A549 (cell line): ENCODE measurements around the gene MATK. TPM values are rescaled to one million over a fixed set of nuclear protein-coding genes. Genes with fewer than 3 reads are reported as not detected.

Experiments
- ATAC-seq, 2 experiments: fragments of 200-7000 bp in 1 of 2; fragments of >200 bp in 1 of 2; cut with Nextera tagmentation in 1 of 2; cut with Tn5 transposase in 1 of 2; 3 replicates each; pipeline versions ENCODE4 v1.8.0 to v1.9.1; 2018 to 2020; ENCODE audit warnings: mild to moderate bottlenecking in 1 of 2, moderate library complexity in 1 of 2
- CTCF ChIA-PET: fragments of 300-600 bp; sonication (Branson Sonifier 250); formaldehyde crosslinking; extraction: SDS; loops from one replicate; lab custom pipeline; 2021; ENCODE audit warnings: antibody characterized with exemption, inconsistent platforms; lab: Yijun Ruan, JAX
- POLR2A ChIA-PET: fragments of 350-600 bp; formaldehyde crosslinking; extraction: SDS; loops from one replicate; lab custom pipeline; 2021; ENCODE audit warnings: antibody characterized with exemption, inconsistent platforms; lab: Yijun Ruan, JAX
- DNase-seq, 2 experiments: peaks; one replicate each; pipeline versions ENCODE4 v3.0.0 to v3.0.0-alpha.2; 2011 to 2016; ENCODE audit warnings: low read depth in 1 of 2, low spot score in 1 of 2
- FAIRE-seq: peaks from 2 replicates; lab custom pipeline; 2011; peaks lifted over from hg19 to GRCh38; lab: Jason Lieb, UNC
- H3K27ac ChIP-seq, 2 experiments: fragments of >200 bp; sonication (Bioruptor Twin); formaldehyde crosslinking; 3 replicates each; pipeline ENCODE4 v1.5.1; 2016 to 2017
- H3K4me1 ChIP-seq: fragments of >200 bp; sonication (Bioruptor Twin); formaldehyde crosslinking; 3 replicates; pipeline ENCODE4 v1.6.1; 2016
- H3K4me2 ChIP-seq: fragments of >200 bp; sonication (Bioruptor Twin); formaldehyde crosslinking; 3 replicates; pipeline ENCODE4 v1.6.1; 2016
- H3K4me3 ChIP-seq: fragments of >200 bp; sonication (Bioruptor Twin); formaldehyde crosslinking; 3 replicates; pipeline ENCODE4 v1.5.1; 2016
- H3K9me3 ChIP-seq: fragments of >200 bp; sonication (Bioruptor Twin); formaldehyde crosslinking; 3 replicates; pipeline ENCODE4 v1.6.1; 2016
- CBX2 ChIP-seq: fragments of 200-600 bp; sonication (generic); IDR thresholded peaks from 2 replicates; pipeline ENCODE4 v1.6.1; 2016; ENCODE audit warnings: low read depth, mild to moderate bottlenecking, borderline replicate concordance
- CBX8 ChIP-seq: fragments of 200-600 bp; sonication (generic); IDR thresholded peaks from 2 replicates; pipeline ENCODE4 v1.6.1; 2016
- CHD4 ChIP-seq: fragments of 200-600 bp; sonication (generic); IDR thresholded peaks from 2 replicates; pipeline ENCODE4 v1.6.1; 2016; ENCODE audit warnings: antibody characterized with exemption, mild to moderate bottlenecking, borderline replicate concordance
- ESRRA ChIP-seq: fragments of 150-350 bp; IDR thresholded peaks from 2 replicates; pipeline ENCODE4 v1.6.1; 2014; ENCODE audit warnings: mild to moderate bottlenecking, low read length, borderline replicate concordance
- FOSB ChIP-seq: fragments of 250-450 bp; sonication (Bioruptor Pico); IDR thresholded peaks from 2 replicates; pipeline ENCODE4 v1.5.0; 2020; ENCODE audit warnings: mild to moderate bottlenecking, moderate library complexity
- FOXS1 ChIP-seq: fragments of 250-450 bp; sonication (Bioruptor Pico); IDR thresholded peaks from 2 replicates; pipeline ENCODE4 v1.5.0; 2020; ENCODE audit warnings: mild to moderate bottlenecking, moderate library complexity
- GATA3 ChIP-seq: IDR thresholded peaks from 2 replicates; pipeline ENCODE4 v1.6.1; 2012; ENCODE audit warnings: borderline replicate concordance
- HOXA7 ChIP-seq: fragments of 250-450 bp; sonication (Bioruptor Pico); IDR thresholded peaks from 2 replicates; pipeline ENCODE4 v1.5.0; 2020; ENCODE audit warnings: mild to moderate bottlenecking, moderate library complexity
- HOXB13 ChIP-seq: fragments of 250-450 bp; sonication (Bioruptor Pico); IDR thresholded peaks from 2 replicates; pipeline ENCODE4 v1.5.0; 2020; ENCODE audit warnings: low read depth, mild to moderate bottlenecking, moderate library complexity
- HOXB5 ChIP-seq: fragments of 250-450 bp; sonication (Bioruptor Pico); IDR thresholded peaks from 2 replicates; pipeline ENCODE4 v1.5.0; 2020; ENCODE audit warnings: mild to moderate bottlenecking, moderate library complexity
- KDM5A ChIP-seq: fragments of 200-600 bp; sonication (generic); IDR thresholded peaks from 2 replicates; pipeline ENCODE4 v1.6.1; 2016; ENCODE audit warnings: antibody characterized with exemption, mild to moderate bottlenecking
- MAZ ChIP-seq: fragments of 150-350 bp; IDR thresholded peaks from 2 replicates; pipeline ENCODE4 v1.6.1; 2014; ENCODE audit warnings: antibody characterized with exemption, low read depth, low read length, borderline replicate concordance
- NR3C1 ChIP-seq: fragments of >200 bp; sonication (Bioruptor Twin); formaldehyde crosslinking; IDR thresholded peaks from 3 replicates; pipeline ENCODE4 v1.6.1; 2017
- PHF8 ChIP-seq: fragments of 200-600 bp; sonication (generic); IDR thresholded peaks from 2 replicates; pipeline ENCODE4 v1.6.1; 2016; ENCODE audit warnings: low read depth, mild to moderate bottlenecking, antibody characterized with exemption, moderate library complexity, borderline replicate concordance
- POLR2AphosphoS2 ChIP-seq: conservative IDR thresholded peaks from 2 replicates; pipeline ENCODE4 v1.6.1; 2012; ENCODE audit warnings: low read length, improper control_type of control experiment, inconsistent platforms
- RAD21 ChIP-seq, 2 experiments: fragments of >200 bp in 1 of 2; sonication (Bioruptor Twin) in 1 of 2; formaldehyde crosslinking in 1 of 2; IDR thresholded peaks in 1 of 2; conservative IDR thresholded peaks in 1 of 2; 2 replicates in 1 of 2; 3 replicates in 1 of 2; pipeline ENCODE4 v1.6.1; 2012 to 2018; ENCODE audit warnings: inconsistent platforms in 1 of 2
- RARB ChIP-seq: fragments of 250-450 bp; sonication (Bioruptor Pico); IDR thresholded peaks from 2 replicates; pipeline ENCODE4 v1.8.0; 2021; ENCODE audit warnings: mild to moderate bottlenecking, moderate library complexity
- RCOR1 ChIP-seq: fragments of 150-350 bp; IDR thresholded peaks from 2 replicates; pipeline ENCODE4 v1.6.1; 2014; ENCODE audit warnings: antibody characterized with exemption, low read length, low read depth
- SMC3 ChIP-seq: fragments of >200 bp; sonication (Bioruptor Twin); formaldehyde crosslinking; IDR thresholded peaks from 3 replicates; pipeline ENCODE4 v1.6.1; 2018; ENCODE audit warnings: inconsistent platforms
- TP53 ChIP-seq: fragments of 250-450 bp; sonication (Bioruptor Pico); IDR thresholded peaks from 2 replicates; pipeline ENCODE4 v1.5.0; 2021; ENCODE audit warnings: mild to moderate bottlenecking, moderate library complexity
- WGBS: methylation state at CpG from one replicate; pipeline ENCODE4 v1.1.6; 2017; ENCODE audit errors: missing lambda C conversion rate; 5-methylcytosine and 5-hydroxymethylcytosine counted together
- polyA plus RNA-seq, 4 experiments: library from polyadenylated mRNA; depleted of rRNA in 3 of 4; stranded (reverse); fragments of >200 nt; fragmentation: RNase III in 1 of 4; extraction: RNeasy Plus Mini Kit Qiagen cat#74134 plus additional on column Dnase treatment in 1 of 4; gene quantifications; 2 replicates in 3 of 4; 3 replicates in 1 of 4; pipeline ENCODE4 v1.2.3, GENCODE V29; 2011 to 2017
- TF ChIP-seq, protein P1 (sequence below): fragments of 150-350 bp; IDR thresholded peaks from 2 replicates; pipeline ENCODE4 v1.6.1; 2014; ENCODE audit warnings: low read depth, mild to moderate bottlenecking, low read length
- TF ChIP-seq, protein P2 (sequence below): fragments of 250-450 bp; sonication (Bioruptor Pico); IDR thresholded peaks from 2 replicates; pipeline ENCODE4 v1.5.0; 2020; ENCODE audit warnings: low read depth, mild to moderate bottlenecking, moderate library complexity
- TF ChIP-seq, protein P3 (sequence below): fragments of 250-450 bp; sonication (Bioruptor Pico); IDR thresholded peaks from 2 replicates; pipeline ENCODE4 v1.5.0; 2021; ENCODE audit warnings: mild to moderate bottlenecking, moderate library complexity, borderline replicate concordance
- TF ChIP-seq, protein P4 (sequence below): IDR thresholded peaks from 2 replicates; pipeline ENCODE4 v1.6.1; 2012
- TF ChIP-seq, protein P5 (sequence below): fragments of >200 bp; sonication (Bioruptor Twin); formaldehyde crosslinking; IDR thresholded peaks from 3 replicates; pipeline ENCODE4 v1.5.1; 2016

MATK gene
- polyA plus RNA-seq, 2 of the 4 experiments (the other 2 are of a cell fraction), result 0.12 to 0.45 TPM

DNA sequence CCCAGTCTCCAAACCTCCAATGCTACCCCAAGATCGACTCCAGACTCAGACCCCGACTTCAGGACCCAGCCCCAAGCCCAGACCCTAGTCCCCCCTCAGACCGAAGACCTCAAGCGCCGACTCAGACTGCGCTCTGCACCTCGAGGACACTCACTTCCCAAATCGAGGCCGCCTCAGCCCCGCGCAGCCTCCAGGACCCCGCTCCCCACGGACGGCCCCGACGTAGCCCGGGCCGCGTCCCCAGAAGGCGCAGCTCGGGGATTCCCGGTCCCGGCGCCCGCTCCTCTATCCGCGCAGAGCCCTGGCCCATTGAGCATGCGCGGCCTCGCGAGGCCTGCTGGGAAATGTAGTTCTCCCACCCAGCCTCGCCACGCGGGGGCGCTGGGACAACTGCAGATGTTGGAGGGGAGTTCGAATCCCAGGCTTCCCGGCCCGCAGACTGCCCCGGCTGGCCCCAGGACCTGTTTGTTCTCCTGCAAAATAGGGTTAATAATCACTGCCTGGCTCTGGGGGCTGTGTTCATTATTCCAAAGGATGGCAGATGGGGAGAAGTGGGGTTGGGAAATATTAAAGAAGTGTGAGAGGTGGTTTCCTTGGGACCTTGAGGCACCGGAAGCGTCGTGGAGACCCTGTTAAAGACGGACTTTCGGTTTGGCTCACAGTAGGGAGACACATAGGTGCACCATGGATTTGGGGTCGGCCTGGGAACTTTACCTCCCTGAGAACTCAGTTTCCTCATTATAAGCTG, 24.6 kb downstream of the MATK start, which contains the start of gene APBA3 (continued):
- TF ChIP-seq CHD4 (peak; percentile 57; the same call in 1 of the 2 replicates), RCOR1 (no peak), HOXB13 (CRISPR knock-in tag) (no peak), CBX2 (no peak), POLR2AphosphoS2 (no peak)
- TF ChIP-seq, all 56 proteins: peak for 9

DNA sequence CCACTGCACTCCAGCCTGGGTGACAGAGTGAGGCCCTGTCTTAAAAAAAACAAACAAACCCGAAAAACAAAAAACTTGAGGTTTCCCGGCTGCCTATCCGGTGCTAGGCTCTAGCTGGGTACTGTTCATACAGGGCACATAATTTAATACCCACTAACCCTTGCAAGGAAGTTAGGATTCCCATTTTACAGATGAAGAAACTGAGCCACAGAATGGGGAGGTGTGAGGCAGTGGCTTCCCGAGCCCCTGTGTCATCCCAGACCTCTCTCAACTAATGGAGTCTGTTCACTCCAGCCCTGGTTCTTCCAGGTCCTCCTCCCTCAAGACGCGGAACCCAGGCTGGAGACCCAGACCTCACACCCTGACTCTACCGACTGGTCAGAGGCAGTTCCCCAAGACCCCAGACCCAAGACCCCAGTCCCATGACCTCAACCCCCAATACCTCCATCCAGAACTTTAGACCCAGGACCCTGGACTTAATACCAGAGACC, 25.3 kb downstream of the MATK start:
- H3K4me2 ChIP-seq, result peak overlapping the region; percentile 90
- FAIRE-seq, result no peak

DNA sequence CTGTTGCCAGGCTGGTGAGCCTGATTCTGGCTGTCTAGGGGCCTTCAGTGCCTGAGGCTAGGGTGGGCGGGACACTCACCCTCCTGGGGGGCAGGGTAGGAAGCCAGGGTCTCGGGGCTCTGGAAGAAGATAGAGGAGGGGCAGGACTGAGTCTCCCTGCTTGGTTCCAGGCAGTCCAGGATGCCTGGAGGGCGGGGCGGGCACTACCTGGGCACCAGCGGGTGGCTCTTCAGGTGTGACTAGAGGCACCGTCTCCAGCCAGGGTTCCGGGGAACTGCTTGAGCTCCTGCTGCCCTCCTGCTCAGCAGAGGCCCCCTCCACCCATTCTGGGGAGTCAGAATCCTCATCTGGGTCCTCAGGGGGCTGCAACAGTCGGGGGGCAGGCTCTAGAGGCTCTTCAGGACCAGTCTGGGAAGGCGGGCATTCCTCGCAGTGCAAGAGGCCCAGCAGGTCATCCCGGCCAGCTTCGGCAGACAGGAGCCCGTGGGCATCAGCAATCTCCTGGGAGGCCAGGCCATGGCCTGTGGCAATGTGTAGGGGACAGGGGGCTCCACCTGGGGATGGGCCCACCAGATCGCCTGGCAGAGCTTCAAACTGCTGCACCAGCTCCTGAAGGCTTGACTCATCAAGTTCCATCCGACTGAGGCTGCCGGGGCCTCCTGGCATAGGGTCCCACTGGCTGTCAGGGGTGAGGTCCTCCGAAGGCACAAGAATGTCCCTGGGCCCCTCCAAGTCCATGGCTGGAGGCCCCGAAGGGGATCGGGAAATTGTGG, 26.5 kb downstream of the MATK start:
- no peak for FAIRE-seq
- DNase-seq, result no peak
- ATAC-seq, result no peak
- Histone ChIP-seq H3K4me3 (no peak overlapping the region), H3K27ac (no peak overlapping the region), H3K4me1 (peaks cover 9% of the 10 kb centered on the region; the same call in 2 of the 3 replicates), H3K4me2 (no peak overlapping the region), H3K9me3 (no peaks in the 10 kb centered on the region)
- 91% methylated on average over 10 of the region's 19 CpGs for WGBS
- CTCF ChIA-PET, result interaction anchor here (0.6 to 1.7 kb wide), 3 partner anchors 33 to 448 kb away, joined by 3 to 4 read pairs (median 4); no protein-coding TSS in a partner anchor
- POLR2A ChIA-PET, result no interaction called here
- TF ChIP-seq, protein P1, sequence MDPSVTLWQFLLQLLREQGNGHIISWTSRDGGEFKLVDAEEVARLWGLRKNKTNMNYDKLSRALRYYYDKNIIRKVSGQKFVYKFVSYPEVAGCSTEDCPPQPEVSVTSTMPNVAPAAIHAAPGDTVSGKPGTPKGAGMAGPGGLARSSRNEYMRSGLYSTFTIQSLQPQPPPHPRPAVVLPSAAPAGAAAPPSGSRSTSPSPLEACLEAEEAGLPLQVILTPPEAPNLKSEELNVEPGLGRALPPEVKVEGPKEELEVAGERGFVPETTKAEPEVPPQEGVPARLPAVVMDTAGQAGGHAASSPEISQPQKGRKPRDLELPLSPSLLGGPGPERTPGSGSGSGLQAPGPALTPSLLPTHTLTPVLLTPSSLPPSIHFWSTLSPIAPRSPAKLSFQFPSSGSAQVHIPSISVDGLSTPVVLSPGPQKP, result no peak
- TF ChIP-seq FOXS1 (no peak), CBX2 (no peak), GATA3 (no peak), KDM5A (no peak), HOXB13 (CRISPR knock-in tag) (no peak), HOXA7 (CRISPR knock-in tag) (no peak), ESRRA (no peak), CBX8 (no peak), TP53 (CRISPR knock-in tag) (no peak), FOSB (CRISPR knock-in tag) (no peak), NR3C1 (no peak), PHF8 (no peak)
- TF ChIP-seq, protein P2, sequence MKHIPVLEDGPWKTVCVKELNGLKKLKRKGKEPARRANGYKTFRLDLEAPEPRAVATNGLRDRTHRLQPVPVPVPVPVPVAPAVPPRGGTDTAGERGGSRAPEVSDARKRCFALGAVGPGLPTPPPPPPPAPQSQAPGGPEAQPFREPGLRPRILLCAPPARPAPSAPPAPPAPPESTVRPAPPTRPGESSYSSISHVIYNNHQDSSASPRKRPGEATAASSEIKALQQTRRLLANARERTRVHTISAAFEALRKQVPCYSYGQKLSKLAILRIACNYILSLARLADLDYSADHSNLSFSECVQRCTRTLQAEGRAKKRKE, result no peak

More for the DNA sequence above, 25.3 kb downstream of the MATK start:
- Histone ChIP-seq H3K4me1 (peaks cover 9% of the 10 kb centered on the region; the same call in 2 of the 3 replicates), H3K27ac (peak overlapping the region; percentile 89 to 94), H3K4me3 (peak overlapping the region; percentile 88), H3K9me3 (no peaks in the 10 kb centered on the region)
- 33% methylated on average over 7 of the region's 7 CpGs for WGBS
- ATAC-seq, result no peak
- CTCF ChIA-PET, result interaction anchor here (0.6 to 1.9 kb wide), 7 partner anchors 8 to 99 kb away, joined by 3 to 7 read pairs (median 4); no protein-coding TSS in a partner anchor
- TF ChIP-seq, protein P3, sequence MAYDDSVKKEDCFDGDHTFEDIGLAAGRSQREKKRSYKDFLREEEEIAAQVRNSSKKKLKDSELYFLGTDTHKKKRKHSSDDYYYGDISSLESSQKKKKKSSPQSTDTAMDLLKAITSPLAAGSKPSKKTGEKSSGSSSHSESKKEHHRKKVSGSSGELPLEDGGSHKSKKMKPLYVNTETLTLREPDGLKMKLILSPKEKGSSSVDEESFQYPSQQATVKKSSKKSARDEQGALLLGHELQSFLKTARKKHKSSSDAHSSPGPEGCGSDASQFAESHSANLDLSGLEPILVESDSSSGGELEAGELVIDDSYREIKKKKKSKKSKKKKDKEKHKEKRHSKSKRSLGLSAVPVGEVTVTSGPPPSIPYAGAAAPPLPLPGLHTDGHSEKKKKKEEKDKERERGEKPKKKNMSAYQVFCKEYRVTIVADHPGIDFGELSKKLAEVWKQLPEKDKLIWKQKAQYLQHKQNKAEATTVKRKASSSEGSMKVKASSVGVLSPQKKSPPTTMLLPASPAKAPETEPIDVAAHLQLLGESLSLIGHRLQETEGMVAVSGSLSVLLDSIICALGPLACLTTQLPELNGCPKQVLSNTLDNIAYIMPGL (CRISPR knock-in tag), result no peak
- TF ChIP-seq, protein P4, sequence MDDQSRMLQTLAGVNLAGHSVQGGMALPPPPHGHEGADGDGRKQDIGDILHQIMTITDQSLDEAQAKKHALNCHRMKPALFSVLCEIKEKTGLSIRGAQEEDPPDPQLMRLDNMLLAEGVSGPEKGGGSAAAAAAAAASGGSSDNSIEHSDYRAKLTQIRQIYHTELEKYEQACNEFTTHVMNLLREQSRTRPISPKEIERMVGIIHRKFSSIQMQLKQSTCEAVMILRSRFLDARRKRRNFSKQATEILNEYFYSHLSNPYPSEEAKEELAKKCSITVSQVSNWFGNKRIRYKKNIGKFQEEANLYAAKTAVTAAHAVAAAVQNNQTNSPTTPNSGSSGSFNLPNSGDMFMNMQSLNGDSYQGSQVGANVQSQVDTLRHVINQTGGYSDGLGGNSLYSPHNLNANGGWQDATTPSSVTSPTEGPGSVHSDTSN, result no peak
- TF ChIP-seq NR3C1 (no peak), RARB (CRISPR knock-in tag) (no peak), MAZ (no peak), HOXB5 (no peak), SMC3 (no peak), RAD21 (conservative IDR thresholded peaks at IDR 0.05 in 1 of 2, IDR thresholded peaks at IDR 0.05 in 1 of 2) (no peak)
- TF ChIP-seq, protein P5, sequence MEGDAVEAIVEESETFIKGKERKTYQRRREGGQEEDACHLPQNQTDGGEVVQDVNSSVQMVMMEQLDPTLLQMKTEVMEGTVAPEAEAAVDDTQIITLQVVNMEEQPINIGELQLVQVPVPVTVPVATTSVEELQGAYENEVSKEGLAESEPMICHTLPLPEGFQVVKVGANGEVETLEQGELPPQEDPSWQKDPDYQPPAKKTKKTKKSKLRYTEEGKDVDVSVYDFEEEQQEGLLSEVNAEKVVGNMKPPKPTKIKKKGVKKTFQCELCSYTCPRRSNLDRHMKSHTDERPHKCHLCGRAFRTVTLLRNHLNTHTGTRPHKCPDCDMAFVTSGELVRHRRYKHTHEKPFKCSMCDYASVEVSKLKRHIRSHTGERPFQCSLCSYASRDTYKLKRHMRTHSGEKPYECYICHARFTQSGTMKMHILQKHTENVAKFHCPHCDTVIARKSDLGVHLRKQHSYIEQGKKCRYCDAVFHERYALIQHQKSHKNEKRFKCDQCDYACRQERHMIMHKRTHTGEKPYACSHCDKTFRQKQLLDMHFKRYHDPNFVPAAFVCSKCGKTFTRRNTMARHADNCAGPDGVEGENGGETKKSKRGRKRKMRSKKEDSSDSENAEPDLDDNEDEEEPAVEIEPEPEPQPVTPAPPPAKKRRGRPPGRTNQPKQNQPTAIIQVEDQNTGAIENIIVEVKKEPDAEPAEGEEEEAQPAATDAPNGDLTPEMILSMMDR, result no peak
- POLR2A ChIA-PET, result interaction anchor here (0.5 kb wide), 1 partner anchor 10 kb away, joined by 3 read pairs; no protein-coding TSS in a partner anchor
- DNase-seq, result no peak
